HG03575 (cell line): ENCODE data around the gene ATP9A.
"Not testable (repeated sequence)": the region's sequence is repeated elsewhere in the genome, so short reads cannot be mapped to it uniquely, and the experiment has no call there.

Source experiments
- ATAC-seq: cut with Tn5 transposase; IDR thresholded peaks from one replicate; pipeline ENCODE4 v1.9.1; 2021; ENCODE audit not compliant: unreplicated experiment, insufficient number of reproducible peaks, low FRiP score; ENCODE audit errors: extremely low read depth

ATP9A gene

DNA sequence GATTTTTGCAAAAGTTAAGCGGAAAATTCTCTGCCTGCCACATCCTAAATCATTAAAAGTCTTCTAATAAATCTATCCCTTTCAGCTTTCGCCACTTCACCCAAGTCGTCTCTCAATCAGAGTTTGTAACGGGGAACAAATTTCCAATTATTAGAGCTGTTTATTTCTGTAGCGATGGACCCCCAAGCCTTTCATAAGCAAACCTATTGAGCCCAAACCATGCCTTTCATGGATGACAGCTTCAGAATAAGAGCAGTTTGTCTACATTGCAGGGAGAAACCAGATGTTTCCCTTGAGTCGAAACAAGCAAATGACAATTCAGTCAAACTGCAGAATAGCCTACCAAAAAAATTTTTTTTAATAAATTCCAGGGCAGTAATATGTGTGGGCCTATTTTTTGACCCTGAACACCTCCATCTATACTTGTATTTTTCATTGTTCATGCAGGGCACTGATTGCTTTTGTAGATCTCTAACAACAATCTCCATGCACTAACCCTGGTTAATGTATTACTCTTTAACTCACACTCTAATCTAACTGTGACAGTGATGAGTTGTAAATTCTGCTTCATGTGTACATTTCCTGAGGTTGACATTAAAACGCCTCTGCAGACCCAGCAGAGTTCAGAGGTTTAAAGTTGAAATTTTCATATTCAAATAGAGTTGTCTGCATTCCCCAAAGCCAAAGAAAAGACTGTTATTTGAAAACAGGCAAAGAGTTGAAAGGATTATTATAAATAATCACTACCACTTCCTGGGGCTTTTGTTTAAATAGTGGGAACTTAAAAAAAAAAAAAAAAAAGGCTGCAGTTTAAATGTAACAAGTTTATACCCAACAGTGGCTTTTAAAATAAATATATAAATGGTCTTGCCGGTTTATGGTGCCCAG is 64.5 kb downstream of the ATP9A start:
- no peak for ATAC-seq

DNA sequence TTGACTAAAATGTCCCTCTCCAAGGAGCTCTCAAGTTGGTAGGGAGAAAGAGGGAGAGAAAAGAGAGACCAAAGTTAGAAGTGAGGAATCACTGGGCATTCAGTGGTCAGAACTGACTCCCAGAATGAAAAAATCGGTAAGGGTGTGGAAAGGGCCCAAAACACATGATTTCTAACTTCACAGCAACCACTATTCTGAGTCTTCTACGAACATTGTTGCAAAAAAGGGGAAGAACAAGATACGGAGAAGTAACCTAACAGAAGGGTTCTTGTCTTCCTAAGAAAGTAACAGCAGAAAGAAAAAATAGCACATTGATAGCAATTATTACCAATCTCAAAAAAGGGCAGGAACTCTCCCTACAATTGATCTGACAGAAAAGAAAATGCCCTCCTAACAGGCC is 65.6 kb downstream of the ATP9A start:
- ATAC-seq = no peak

DNA sequence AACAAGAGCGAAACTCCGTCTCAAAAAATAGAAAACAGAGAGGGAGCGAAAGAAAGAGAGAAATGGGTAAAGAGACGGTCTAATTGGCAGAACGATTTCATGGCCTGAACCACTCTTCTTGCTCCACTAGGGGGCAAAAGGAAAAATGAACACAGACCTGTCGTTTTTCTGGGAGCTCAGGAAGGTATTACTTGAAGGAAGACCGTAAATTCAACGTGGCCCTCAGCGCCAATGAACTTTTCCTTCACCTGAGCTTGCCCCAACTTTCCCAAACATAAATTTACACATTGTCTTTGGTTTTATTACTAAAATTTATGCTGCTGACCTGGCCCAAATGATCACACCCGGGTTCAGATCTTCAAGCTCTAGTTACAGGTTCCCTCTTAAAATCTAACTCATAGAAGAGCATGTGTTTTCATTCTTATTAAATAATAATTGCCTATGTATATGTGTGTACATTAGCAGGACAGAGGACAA is 67.3 kb downstream of the ATP9A start:
- ATAC-seq = no peak

DNA sequence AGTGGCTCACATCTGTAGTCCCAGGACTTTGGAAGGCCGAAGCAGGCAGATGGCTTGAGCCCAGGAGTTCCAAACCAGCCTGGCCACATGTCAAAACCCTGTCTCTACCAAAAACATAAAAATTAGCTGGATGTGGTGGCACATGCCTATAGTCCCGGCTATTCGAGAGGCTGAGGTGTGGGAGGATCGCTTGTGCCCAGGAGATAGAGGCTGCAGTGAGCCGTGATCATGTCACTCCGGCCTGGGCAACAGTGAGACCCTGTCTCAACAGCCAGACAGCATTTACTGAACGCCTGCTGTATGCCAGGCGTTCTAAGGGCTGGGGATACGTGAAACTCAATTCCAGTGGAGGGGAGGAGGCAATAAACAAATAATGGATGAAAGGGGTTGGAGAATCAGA is 69.9 kb downstream of the ATP9A start:
- ATAC-seq = no peak

DNA sequence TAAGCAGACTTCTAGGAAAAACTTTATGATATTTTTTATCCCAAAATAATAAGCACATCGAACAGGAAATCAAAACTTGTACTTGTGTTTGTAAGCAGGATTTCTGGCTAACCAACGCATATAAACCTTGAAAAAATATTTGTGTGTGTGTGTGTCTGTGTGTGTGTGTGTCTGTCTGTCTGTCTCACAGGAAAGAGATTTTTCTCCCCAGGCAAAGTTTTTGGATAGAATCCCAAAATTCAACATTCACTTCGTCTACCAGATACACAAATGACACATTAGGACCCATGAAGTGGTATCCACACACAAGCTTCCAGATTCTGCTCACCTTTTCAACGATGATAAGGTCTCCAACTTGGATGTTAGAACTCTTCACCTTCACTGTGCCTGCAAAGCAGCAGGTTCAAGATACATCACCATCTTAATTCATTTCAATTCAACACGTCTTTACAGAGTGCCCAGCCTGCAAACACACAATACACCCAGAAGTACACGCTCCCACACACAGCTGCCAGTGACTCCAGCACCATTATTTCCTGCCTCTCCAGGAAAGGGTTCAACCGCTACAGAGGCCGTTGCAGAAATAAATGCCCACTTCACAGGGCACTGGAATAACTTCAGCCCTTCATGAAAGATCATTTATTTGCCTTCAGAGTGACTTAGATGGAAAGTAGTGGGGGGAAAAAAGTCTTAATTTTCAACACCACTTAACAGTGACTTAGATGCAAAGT is 70.9 kb downstream of the ATP9A start:
- ATAC-seq = no peak

DNA sequence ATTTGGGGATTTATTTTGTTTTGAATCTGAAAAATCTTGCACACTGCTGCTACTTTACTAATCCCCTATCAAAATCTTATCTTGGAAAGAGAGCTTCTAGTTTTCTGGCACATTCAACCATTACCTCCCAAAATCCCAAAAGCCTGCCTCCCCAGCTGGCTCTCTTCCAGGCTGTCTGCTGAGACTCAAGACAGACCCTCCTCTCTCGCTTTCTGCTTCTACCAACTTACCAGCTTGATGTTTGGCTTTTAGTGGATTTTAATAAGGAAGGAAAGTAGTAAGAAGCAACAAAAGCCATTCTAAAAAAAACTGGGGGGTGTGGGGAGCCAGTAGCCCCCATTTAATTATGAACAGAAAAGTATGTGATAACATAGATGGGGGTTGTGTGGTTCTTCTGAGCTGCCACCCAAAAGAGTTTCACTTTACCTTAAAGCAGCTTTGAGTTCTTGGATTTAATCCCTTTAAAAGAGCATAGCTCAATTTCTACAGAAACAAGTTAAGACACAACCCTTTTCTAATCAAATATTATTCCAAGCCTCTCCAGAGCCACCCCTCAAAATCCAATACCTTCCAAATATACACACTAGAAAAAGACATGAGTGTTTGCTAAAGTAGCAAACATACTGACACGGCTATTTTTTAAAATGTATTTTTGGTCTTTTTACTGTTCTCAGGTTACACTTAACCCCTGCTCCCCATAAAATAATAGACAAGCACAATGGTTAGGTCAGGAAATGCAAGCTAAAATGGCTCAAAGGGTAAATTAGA is 71.7 kb downstream of the ATP9A start:
- no peak for ATAC-seq

DNA sequence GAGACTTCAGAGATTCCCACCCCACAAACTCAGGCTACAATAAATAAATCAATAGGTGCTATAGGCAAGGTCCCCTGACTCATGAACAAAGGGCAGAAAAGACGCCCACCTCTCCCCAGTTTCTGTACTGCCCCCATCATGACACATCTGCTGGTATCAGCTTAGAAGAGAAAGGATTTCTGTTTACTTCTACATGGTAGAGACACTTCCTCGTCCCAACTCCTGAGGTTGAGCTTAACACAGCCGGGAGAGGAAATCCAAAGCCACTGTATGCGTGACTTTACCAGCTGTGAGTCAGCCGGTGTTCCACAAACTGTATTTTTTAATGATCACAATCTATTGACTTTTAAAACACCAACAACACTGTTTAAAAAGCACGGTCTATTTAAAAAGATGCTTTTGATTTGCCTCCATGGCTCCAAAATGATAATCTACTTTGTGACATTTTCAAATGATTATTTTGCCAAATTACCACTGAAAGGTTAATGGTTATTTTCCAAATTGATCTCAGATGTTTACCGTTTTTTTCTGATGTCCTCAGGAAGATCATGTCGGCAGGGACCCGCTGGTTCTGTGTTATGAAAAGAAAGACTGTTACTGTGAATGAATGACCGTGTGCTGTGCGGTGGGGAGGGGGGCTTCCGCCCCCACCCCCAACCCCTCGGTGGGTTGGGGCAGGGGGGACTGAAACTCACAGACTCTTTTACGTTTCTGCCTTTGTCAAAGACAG is 72.5 kb downstream of the ATP9A start:
- no peak for ATAC-seq

DNA sequence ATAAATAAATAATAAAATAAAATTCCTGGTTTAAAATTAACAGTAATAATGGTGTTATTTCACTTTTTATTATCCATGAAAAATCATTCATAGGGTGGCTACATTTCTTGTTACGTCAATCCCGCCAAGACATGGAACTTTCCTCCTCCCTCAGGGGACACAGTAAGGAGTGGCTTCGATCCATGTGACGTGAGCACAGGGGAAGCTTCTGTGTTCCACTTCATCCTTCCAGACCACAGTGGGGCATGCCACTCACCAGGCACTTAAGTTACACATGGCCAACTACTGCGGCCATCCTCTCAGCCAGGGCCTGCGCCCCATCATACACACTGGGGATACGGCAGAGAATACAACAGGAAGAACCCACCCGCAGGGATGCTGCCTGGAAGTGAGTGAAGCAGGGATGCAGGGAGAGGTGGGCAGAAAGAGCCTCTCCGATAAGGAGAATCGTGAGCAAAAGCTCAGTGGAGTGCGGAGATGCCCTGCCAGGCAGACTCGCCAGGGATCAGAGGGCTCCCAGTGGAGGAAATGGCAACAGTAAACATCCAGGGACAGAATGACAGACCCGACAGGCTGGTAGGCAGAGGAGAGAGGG is 75.3 kb downstream of the ATP9A start:
- ATAC-seq = no peak

DNA sequence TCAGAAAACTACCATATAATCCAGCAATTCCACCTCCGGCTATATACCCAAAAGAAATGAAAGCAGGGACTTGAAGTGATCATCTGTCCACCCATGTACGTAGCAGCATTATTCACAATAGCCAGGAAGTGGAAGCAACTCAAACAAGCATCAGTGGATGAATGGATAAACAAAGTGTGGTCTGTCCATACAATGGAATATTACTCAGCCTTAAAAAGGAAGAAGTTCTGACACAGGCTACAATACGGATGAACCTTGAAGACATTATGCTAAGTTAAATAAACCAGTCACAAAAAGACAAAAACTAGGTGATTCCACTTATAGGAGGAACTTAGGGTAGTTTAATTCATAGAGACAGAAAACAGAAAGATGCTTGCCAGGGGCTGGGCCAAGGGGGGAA is 76.5 kb downstream of the ATP9A start:
- ATAC-seq = no peak

DNA sequence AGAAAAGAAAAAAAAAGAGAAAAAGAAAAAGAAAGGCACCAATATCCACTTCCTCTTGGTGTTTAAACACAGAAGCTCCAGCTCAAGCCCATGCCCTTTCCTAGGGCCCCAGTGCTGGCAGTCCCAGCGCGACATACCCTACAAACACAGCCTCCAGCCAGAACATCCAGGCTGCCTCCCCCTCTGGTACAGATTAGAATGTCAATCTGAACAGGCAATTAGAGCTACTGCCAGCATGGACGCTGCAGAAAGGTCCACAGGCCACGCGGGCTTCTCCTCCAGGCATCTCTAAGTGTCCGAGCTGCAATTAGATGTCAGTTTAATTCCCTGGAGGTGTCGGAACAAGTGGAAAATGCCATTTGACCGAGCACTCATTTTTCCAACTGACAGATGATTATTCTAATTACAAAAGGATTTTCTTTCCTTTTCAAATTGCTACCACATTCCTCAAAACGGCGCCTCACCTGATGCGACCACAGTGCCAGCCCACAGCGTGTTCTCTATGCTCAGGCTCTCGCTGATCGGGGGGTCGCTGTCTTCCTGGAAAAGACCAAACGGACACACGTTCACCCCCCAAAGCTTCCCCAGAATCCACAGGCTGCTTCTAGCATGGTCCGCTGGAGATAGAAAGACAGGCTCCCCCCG is 79.5 kb downstream of the ATP9A start:
- no peak for ATAC-seq

DNA sequence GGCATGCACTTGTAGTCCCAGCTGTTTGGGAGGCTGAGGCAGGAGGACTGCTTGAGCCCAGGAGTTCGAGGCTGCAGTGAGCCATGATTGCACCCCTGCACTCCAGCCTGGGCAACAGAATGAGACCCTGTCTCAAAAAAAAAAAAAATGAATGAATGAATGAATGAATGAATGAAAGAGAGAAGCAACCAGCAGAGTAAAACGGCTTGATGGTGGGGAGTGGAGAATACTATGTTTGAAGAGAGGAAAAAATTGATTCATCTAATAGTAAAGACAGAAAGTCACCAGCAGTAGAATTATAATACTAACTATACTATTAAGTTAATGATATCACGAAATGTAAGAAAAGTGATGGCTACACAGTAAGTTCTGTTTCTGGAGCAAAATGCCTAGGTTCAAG is 80.6 kb downstream of the ATP9A start:
- no peak for ATAC-seq

DNA sequence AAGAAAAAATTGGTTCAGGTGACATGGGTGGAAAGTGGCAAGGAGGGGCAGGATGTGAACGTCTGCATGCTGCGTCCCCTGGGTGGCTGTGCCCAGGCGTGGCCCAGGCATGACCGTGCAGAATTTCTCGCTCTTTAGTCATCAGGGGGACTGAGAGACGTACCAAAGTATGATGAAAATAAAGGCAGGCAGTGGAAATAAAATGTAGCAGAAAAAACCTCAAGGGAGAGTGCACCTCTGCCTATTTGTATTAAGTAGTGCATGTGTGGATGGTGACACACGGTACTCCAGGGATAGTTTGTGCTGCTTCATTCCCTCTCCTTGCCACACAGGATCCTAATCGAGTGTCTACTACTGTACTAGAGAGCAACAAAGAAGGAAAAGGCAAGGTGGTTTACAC is 81.1 kb downstream of the ATP9A start:
- no peak for ATAC-seq

DNA sequence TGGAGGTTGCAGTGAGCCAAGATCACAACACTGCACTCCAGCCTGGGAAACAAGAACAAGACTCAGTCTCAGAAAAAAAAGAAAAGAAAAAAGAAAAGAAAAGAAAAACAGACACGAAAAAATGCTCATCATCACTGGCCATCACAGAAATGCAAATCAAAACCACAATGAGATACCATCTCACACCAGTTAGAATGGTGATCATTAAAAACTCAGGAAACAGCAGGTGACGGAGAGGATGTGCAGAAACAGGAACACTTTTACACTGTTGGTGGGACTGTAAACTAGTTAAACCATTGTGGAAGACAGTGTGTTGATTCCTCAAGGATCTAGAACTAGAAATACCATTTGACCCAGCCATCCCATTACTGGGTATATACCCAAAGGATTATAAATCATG is 82.7 kb downstream of the ATP9A start:
- ATAC-seq = not testable (repeated sequence)

DNA sequence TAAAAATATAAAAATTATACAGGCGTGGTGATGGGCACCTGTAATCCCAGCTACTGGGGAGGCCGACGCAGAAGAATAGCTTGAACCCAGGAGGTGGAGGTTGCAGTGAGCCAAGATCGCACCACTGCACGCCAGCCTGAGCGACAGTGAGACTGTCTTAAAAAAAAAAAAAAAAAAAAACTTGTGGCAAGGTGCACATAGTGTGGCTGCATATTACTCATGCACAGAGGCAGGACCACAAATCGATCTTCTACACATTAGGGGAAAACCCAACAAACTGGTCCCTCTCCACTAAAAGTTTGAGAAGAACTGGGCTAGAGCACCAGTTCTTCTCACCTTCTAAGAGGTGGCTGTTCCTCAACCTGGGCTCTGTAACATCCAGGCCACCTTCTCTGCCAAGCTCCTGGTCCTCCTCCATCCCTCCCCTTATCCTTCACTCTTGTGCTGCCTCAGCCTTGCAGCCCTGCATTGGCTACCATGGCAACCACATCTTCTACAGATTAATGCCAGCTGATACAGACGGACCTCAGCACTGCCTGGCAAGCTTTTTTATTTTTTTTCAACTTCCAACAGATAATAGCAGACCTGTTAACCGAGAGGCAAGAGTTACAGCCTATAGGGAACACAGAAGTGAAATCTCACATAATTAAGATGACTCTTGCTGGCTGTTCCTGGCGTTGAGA is 88.0 kb downstream of the ATP9A start:
- ATAC-seq = no peak

DNA sequence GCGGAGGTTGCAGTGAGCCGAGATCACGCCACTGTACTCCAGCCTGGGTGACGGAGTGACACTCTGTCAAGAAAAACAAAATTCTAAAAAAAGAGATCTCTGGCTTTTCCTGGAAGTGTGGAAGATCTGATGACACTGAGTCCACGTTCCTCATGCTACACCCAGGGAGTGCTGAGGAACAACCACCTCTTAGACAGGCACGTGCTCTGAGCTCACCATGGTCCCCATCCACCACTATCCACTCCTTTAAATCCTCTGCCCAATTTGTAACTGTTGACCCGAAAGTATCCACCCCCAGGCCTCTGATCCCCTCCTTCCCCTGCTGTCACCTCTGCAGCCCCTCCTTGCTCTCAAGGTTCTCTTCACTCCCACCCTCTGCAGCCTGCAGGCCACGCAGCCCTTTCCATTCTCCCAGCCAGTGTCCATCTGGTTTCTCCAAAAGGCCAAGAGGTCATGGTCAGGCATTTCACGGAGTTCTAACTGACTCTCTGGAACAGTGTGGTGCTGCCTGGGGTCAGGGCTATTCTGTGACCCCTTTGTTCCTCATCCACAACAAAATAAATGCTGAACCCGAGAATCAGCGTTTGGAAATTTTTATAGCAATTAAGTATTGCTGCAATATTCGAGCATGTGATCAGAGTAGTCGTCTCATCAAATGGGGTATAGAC is 88.8 kb downstream of the ATP9A start:
- ATAC-seq = no peak

DNA sequence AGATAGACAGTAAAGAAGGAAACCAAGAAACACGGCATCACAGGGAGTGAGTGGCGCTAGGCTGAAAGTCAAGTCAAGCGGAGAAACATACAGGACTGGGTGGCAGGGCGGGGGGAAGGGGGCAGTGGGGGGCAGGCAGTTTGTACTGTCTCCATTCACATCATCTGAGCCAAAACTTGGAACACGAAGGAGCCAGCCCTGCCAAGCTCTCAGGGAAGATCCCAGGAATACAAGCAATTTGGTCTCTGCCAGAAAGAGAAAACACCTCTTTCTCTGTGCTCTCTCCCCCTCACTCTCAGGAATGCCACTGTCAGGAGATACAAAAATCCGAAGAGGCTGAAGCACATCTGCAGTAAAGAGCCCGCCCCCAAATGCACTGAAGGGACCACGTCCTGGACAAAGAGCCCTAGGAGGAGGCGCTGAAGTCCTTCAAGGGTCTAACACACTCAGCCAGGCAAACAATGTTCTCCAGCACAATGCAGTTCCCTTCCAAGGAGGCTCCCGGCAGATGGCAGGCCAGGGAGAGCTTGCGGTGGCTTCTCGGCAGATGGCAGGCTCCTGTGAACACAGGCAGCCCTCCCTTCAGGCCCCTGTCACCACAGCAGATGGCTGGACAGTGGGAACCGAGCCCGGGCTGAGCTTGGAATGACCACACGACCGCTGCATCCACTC is 90.0 kb downstream of the ATP9A start:
- ATAC-seq = no peak

DNA sequence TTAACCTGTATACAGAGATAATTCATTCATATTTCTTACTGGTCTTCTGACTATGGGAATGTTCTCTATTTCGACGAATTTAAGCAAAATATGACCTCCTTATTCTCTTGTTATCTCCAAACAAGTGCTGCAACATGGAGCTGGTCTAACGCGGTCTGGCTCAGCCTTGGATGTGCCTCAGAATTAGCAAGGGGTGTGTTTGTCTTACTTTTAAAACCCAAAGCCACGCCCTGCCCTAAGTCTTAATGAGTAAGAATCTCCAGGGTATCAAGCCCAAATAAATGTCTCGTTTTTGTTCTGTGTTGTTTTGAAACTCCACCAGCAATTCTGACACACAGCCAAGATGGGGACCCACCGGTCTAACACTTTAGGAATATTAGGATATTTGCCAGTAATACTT is 99.2 kb downstream of the ATP9A start:
- no peak for ATAC-seq
